Astrocyte (in vitro differentiated cells and primary cell): Measurements from ENCODE around the gene ZNF19.

Source experiments
- CTCF ChIP-seq: IDR thresholded peaks from 2 replicates; pipeline ENCODE4 v1.5.1; 2011; ENCODE audit warnings: low read depth, mild to moderate bottlenecking, inconsistent platforms, low read length, moderate library complexity; ENCODE audit not compliant: insufficient read depth
- EZH2 ChIP-seq: IDR thresholded peaks from 2 replicates; pipeline ENCODE4 v1.6.1; 2012; ENCODE audit warnings: mild to moderate bottlenecking, low read length, inconsistent platforms; ENCODE audit not compliant: insufficient read depth

DNA sequence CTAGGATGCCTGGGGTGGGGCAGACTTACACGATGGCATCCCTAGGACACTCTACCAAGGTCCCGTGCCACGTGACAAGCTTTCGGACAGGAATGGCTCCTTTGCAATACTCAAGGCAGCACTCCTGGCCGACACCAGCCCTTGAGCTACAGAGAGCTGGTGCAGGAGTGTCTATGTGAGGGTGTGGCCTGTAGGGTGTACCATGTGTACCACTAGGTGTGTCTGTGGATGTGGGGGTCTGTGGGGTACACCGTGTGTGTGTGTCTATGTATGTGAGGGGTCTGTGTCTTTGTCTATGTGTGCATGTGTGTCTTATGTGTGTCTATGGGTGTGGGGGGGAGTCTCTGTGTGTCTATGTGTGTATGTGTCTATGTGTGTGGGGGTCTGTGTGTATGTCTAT lies 45.4 kb downstream of the ZNF19 start:
- TF ChIP-seq CTCF (no peak), EZH2 (no peak)
